ENCODE data around the gene FKBP14. TPM values are rescaled to one million over a fixed set of nuclear protein-coding genes. Genes with fewer than 3 reads are reported as not detected.

FKBP14 gene
- total and polyA plus RNA-seq, 2 of the 8 experiments (the other 6 are each of a cell fraction or from before 2014, with no cell fraction given): 3.2 to 20.7 TPM

DNA sequence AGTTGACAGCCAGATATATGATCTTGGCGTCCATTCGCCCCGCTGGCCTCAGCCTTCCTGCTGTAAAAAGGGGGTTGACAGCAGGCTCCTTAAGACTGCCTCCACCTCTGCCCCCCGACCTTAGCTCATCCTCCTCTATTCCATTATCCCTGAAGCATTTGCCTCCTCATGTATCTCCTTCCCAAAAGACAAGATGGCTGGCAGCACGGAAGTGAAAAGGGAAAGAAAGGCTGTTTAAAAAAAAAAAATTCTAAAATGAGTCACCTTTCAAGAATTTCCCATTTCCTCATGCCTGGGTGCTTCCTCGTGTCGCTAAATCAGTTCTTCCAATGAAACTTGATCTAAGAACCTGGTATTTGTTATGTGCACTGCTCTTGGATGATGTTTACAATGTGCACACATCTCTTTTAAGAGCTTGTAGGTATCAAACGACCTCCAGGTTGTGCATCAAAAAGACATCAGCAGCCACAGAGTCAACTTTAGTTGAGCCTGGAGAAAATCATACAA lies 38.6 kb downstream of the FKBP14 start (continued):
- TF ChIP-seq GTF2F1 (IDR thresholded peaks at IDR 0.05; ENCODE audit: borderline replicate concordance, low read depth, low read length) (no peak), SP2 (IDR thresholded peaks at IDR 0.05; ENCODE audit: low read length) (no peak), BACH1 (IDR thresholded peaks at IDR 0.05; ENCODE audit: low read length) (no peak)
- TF ChIP-seq, protein P1, sequence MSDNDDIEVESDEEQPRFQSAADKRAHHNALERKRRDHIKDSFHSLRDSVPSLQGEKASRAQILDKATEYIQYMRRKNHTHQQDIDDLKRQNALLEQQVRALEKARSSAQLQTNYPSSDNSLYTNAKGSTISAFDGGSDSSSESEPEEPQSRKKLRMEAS (IDR thresholded peaks at IDR 0.05): no peak

All from H1 (cell line).